Thoracic aorta (tissue), 2 donors: Measurements from ENCODE around the gene CAPN1. TPM values are rescaled to one million over a fixed set of nuclear protein-coding genes. Genes with fewer than 3 reads are reported as not detected.

Experiments
- ATAC-seq: fragments of 150-250 bp; one replicate; pipeline ENCODE4 v1.8.0; 2017; ENCODE audit warnings: low read depth; ENCODE audit not compliant: insufficient number of reproducible peaks, low FRiP score
- DNase-seq: peaks from one replicate; pipeline ENCODE4 v3.0.0-alpha.2; 2020; ENCODE audit warnings: low spot score
- H3K27ac ChIP-seq, 2 donors: fragments of 200-600 bp; sonication (generic); 1 replicate in 1 of 2; 2 replicates in 1 of 2; pipeline ENCODE4 v1.5.1; 2016; ENCODE audit warnings: mild to moderate bottlenecking in 2 of 2, moderate library complexity in 2 of 2
- H3K27me3 ChIP-seq: fragments of 200-600 bp; sonication (generic); replicated peaks from 2 replicates; pipeline ENCODE4 v1.6.0; 2016; ENCODE audit warnings: mild to moderate bottlenecking; ENCODE audit not compliant: insufficient read depth
- H3K36me3 ChIP-seq: fragments of 200-600 bp; sonication (generic); one replicate; pipeline ENCODE4 v1.5.1; 2016
- H3K4me1 ChIP-seq, 2 donors: fragments of 200-600 bp; sonication (generic); 1 replicate in 1 of 2; 2 replicates in 1 of 2; pipeline versions ENCODE4 v1.5.1 to v1.6.0; 2016; ENCODE audit warnings: low read depth in 2 of 2, mild to moderate bottlenecking in 1 of 2; ENCODE audit not compliant: control insufficient read depth in 1 of 2
- H3K4me3 ChIP-seq: fragments of 200-600 bp; sonication (generic); 2 replicates; pipeline ENCODE4 v1.5.1; 2016; ENCODE audit warnings: mild to moderate bottlenecking
- H3K9me3 ChIP-seq: fragments of 200-600 bp; sonication (generic); 2 replicates; pipeline ENCODE4 v1.5.1; 2016
- total RNA-seq, 2 donors: library from RNA; depleted of rRNA; stranded (reverse); fragments of >200 nt; gene quantifications; one replicate each; pipeline versions ENCODE4 v1.1.0 to v1.2.3, GENCODE V29; 2016
- TF ChIP-seq, protein P1 (sequence below): fragments of 200-600 bp; sonication (generic); IDR thresholded peaks from one replicate; pipeline ENCODE4 v1.5.1; 2019; ENCODE audit warnings: antibody characterized with exemption

CAPN1 gene
- total RNA-seq, 2 donors from 2014 or later: 168 to 203 TPM

DNA sequence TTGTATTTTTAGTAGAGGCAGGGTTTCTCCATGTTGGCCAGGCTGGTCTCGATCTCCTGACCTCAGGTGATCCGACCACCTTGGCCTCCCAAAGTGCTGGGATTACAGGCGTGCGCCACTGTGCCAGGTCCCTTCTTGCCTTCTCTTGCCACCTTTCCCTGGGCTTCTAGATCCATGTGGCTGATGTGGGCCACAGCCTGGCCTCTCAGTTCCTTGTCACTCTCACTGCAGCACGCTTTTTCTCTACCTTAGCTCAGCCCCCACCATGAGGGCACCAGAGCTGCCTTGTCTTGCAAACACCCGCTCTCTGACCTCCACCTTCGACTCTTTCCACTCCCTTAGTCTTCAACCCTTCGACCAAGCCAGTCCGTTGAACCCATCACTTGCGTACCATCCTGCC, 7.5 kb downstream of the CAPN1 start:
- Histone ChIP-seq H3K4me1 (no peaks in the 10 kb centered on the region), H3K27me3 (no peaks in the 10 kb centered on the region), H3K9me3 (no peaks in the 10 kb centered on the region), H3K36me3 (peaks cover 64% of the 10 kb centered on the region), H3K4me3 (no peak overlapping the region), H3K27ac (no peak overlapping the region)
- no peak for ATAC-seq
- DNase-seq: no peak
- TF ChIP-seq, protein P1, sequence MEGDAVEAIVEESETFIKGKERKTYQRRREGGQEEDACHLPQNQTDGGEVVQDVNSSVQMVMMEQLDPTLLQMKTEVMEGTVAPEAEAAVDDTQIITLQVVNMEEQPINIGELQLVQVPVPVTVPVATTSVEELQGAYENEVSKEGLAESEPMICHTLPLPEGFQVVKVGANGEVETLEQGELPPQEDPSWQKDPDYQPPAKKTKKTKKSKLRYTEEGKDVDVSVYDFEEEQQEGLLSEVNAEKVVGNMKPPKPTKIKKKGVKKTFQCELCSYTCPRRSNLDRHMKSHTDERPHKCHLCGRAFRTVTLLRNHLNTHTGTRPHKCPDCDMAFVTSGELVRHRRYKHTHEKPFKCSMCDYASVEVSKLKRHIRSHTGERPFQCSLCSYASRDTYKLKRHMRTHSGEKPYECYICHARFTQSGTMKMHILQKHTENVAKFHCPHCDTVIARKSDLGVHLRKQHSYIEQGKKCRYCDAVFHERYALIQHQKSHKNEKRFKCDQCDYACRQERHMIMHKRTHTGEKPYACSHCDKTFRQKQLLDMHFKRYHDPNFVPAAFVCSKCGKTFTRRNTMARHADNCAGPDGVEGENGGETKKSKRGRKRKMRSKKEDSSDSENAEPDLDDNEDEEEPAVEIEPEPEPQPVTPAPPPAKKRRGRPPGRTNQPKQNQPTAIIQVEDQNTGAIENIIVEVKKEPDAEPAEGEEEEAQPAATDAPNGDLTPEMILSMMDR: no peak

DNA sequence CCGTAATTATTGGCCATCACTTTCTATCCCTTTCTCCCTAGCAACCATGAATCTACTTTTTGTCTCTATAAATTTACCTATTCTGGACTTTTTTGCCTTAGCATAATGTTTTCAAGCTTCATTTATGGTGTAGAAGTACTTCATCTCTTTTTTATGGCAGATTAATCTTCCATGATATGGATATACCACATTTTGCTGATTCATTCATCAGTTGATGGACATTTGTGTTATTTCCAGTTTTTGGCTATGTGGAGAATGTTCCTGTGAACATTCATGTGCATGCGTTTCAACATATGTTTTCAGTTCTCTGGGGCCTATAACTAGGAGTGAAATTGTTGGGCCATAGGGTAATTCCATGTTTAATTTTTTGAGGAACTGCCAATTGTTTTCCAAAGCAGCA, 12.8 kb downstream of the CAPN1 start:
- H3K9me3 ChIP-seq: no peaks in the 10 kb centered on the region
- no peaks in the 10 kb centered on the region for H3K27me3 ChIP-seq
- H3K36me3 ChIP-seq: peaks cover 40% of the 10 kb centered on the region
- H3K4me1 ChIP-seq: no peaks in the 10 kb centered on the region
- DNase-seq (no peak), ATAC-seq (no peak)
- no peak overlapping the region for H3K27ac ChIP-seq
- no peak overlapping the region for H3K4me3 ChIP-seq
- TF ChIP-seq, protein P1: no peak

DNA sequence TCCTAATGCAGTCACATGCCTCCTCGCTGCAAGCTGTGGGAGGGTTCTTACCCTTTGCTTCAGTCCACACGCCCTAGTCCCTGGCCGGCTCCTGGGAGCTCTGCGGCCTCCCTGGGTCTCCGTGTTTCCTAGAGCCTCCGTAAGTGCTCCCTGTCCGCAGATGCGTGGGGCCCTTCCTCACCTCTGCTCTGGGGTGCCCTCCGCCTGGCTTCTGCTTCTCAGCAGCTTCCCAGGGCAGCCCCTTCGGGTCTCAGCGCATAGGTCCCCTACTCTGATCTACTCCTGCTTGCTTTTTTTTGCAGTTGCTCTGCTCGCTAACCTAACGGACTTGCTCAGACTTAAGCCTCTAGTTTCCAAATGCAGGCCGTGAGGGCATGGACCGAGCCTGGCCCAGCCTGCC, 22.4 kb downstream of the CAPN1 start:
- TF ChIP-seq, protein P1: no peak
- Histone ChIP-seq H3K9me3 (no peaks in the 10 kb centered on the region), H3K4me1 (no peaks in the 10 kb centered on the region), H3K27me3 (no peaks in the 10 kb centered on the region), H3K36me3 (peaks cover 65% of the 10 kb centered on the region), H3K4me3 (no peak overlapping the region), H3K27ac (no peak overlapping the region)
- DNase-seq (no peak), ATAC-seq (no peak)

DNA sequence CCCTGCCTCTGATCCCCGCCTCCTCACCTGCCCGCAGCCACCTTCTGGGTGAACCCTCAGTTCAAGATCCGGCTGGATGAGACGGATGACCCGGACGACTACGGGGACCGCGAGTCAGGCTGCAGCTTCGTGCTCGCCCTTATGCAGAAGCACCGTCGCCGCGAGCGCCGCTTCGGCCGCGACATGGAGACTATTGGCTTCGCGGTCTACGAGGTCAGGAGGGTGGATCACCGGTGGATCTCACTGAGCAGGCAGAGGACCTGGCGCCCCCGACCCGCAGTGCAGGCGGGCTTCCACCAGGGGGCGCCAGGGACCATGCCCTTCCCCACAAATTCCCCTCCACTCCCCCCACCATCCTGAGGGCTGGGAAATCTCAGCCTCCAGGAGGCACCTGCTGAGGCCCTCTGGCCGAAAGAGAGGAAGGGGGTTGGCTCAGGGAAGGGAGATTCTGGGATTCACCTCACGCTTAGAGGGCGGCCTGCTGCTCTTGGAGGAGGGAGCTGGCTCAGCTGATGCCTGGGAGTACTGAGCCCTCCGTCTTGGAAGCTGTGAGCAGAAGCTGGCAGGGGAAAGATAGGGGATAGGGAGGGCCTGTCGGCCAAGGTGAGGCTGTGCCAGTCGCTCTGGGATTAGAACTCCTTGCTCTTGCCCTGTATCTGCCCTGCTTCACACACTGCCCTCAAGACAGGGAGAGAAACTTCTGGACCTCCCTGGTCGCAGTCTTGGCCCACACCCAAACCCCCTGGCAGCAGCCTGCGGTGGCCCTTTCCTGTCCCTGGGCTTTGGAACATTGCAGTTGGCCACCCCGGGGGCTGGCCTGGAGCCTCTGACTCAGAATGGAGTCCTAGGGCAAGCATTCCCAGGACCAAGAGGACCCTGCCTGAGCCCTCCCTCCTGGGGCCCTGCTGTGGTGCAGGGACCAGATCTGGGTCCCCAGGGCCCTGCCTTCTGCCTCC, 23.2 kb downstream of the CAPN1 start:
- peaks cover 71% of the 10 kb centered on the region for H3K36me3 ChIP-seq
- H3K27ac ChIP-seq: no peak overlapping the region
- no peaks in the 10 kb centered on the region for H3K4me1 ChIP-seq
- H3K4me3 ChIP-seq: no peak overlapping the region
- TF ChIP-seq, protein P1: peak; percentile 81
- ATAC-seq (no peak), DNase-seq (no peak)
- H3K27me3 ChIP-seq: no peaks in the 10 kb centered on the region
- no peaks in the 10 kb centered on the region for H3K9me3 ChIP-seq

DNA sequence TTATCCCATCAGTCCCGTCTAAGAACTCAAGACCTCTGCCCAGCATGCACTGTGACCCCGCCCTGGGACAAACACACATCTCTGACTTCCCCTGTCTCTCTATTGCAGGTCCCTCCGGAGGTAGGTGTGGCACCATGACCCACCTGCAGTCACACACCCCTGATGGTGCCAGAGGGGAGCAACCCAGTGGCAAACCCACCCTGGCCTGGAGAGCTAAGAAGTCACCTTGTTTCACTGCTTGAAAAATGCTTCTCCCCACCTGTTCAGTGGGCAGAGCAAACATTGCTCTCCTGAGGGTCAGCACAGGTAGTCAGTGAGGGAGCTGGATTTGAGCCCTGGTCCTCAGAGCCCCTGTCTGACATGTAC, 23.9 kb downstream of the CAPN1 start:
- TF ChIP-seq, protein P1: no peak
- peaks cover 71% of the 10 kb centered on the region for H3K36me3 ChIP-seq
- H3K9me3 ChIP-seq: no peaks in the 10 kb centered on the region
- H3K27ac ChIP-seq: no peak overlapping the region
- no peak for ATAC-seq
- no peak for DNase-seq
- H3K4me1 ChIP-seq: no peaks in the 10 kb centered on the region
- no peak overlapping the region for H3K4me3 ChIP-seq
- H3K27me3 ChIP-seq: no peaks in the 10 kb centered on the region
